HPDE6-E6E7 (cell line): Measurements from ENCODE around the gene HID1.
"Not testable (repeated sequence)": the region's sequence is repeated elsewhere in the genome, so short reads cannot be mapped to it uniquely, and the experiment has no call there.

ENCODE experiments used
- DNase-seq: peaks from one replicate; pipeline ENCODE4 v3.0.0; 2011; ENCODE audit warnings: missing footprints; ENCODE audit errors: extremely low spot score

Gene HID1

GRCh38 chr17:75001915-75002843, 29.6 kb upstream of the HID1 start:
- DNase-seq = no peak

- DNase-seq = no peak
These were observed 27.0 kb upstream of the HID1 start for GRCh38 chr17:74999523-74999922.

- no peak for DNase-seq
These were observed 26.2 kb upstream of the HID1 start for GRCh38 chr17:74998783-74999182.

DNA sequence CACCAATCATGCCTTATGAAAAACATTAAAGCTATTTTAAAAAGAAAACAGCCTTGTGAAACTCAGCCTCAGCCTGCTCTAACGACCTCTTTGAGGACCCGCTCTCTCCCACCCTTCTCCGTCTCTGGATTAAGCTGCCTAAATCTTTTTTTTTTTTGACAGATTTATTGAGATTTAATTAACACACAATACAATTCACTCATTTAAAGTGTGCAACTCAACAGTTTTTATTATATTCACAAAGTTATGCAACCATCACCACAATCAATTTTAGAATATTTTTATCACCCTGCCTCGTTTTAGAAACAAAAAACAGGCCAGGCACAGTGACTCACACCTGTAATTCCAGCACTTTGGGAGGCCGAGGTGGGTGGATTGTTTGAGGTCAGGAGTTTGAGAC, 23.3 kb upstream of the HID1 start:
- no peak for DNase-seq

DNA sequence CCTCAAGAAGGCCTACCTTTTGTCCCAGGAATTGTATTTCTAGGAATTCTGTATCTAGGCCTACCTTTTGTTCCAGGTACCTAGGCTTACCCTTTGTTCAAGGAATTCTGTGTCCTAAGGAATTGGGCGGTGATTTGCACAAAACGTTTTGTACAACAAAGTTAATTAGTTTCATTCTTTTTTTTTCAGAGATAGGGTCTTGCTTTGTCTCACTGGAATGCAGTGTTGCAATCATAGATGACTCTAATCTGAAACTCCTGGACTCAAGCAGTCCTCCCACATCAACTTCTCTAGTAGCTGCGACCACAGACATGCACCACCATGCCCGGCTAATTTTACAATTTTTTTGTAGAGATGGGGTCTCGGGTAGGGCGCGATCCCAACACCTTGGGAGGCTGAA, 21.9 kb upstream of the HID1 start:
- DNase-seq = no peak

DNA sequence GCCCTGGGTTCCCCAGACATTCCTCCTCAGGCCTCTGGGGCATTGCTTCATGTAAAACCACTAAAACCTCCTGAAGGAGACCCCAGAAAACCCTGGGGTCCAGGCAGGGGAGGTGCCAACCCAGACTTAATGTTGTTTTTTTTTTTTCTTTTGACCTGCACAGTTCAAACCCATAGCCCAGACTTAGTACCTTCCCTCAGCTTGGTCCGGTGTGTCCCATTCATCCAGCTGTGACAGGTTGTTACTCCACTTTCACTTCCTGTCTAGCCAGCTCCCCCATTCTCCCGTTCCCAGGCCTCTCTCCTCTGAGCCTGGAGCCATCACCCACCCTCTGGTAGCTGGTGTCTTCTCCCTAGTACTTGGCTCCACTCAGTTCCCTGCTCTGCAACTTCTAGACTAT, 19.7 kb upstream of the HID1 start:
- no peak for DNase-seq

GRCh38 chr17:74990581-74991105, 18.1 kb upstream of the HID1 start:
- DNase-seq = no peak

- no peak for DNase-seq
These were observed 15.6 kb upstream of the HID1 start for GRCh38 chr17:74987909-74988711.

DNA sequence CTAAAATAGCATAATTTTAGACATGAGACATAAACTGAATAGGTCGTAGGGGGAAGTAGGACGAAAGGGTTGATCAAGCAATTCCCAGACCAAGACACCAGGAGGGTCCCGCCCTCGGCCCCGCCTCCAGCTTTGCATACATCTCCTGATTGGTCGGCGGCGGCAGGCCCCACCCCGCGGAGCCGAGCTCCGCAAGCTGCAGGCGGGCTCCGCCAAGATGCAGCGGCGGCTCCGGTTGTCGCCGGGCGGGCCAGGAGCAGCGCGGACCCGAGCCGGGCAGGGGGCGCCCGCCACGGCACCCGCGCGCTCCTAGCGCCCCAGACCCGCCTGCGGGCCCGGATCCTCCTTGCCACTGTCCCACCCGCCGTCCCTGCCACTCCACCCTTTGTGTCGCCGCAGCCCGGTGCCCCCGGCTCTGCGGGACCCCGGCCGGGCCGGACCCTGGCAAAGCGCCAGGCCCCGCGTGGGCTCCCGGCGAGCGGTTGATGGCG, 14.9 kb upstream of the HID1 start, which contains the start of gene CDR2L:
Gene CDR2L (plus strand): TSS at position 215 of the 491 bp plus-strand sequence. CDS start 412 bp downstream, outside the sequence.
- peak; percentile 93 for DNase-seq

GRCh38 chr17:74986206-74986576, 13.6 kb upstream of the HID1 start:
- no peak for DNase-seq

DNA sequence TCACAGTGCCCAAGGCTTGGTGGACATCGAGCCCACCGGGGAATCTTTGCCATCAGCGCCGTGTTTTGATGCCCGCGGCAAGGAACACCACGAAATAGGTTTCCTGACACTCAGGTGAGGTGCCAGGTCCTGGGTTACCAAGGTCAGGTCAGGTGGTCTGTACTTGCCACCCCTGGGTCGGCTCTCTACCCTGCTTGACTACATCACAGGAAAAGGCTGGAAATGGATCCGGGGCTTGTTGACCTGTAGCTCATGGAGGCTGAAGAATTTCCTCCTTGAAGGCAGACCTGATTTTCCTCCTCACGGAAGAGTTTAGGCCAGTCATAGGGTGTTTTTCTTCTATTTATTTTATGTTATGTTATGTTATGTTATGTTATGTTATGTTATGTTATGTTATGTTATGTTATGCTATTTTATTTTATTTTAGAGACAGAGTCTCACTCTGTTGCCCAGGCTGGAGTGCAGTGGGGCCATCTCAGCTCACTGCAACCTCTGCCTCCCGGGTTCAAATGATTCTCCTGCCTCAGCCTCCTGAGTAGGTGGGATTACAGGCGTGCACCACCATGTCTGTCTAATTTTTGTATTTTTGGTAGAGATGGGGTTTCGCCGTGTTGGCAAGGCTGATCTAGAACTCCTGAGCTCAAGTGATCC, 10.2 kb upstream of the HID1 start:
- DNase-seq = not testable (repeated sequence)

DNA sequence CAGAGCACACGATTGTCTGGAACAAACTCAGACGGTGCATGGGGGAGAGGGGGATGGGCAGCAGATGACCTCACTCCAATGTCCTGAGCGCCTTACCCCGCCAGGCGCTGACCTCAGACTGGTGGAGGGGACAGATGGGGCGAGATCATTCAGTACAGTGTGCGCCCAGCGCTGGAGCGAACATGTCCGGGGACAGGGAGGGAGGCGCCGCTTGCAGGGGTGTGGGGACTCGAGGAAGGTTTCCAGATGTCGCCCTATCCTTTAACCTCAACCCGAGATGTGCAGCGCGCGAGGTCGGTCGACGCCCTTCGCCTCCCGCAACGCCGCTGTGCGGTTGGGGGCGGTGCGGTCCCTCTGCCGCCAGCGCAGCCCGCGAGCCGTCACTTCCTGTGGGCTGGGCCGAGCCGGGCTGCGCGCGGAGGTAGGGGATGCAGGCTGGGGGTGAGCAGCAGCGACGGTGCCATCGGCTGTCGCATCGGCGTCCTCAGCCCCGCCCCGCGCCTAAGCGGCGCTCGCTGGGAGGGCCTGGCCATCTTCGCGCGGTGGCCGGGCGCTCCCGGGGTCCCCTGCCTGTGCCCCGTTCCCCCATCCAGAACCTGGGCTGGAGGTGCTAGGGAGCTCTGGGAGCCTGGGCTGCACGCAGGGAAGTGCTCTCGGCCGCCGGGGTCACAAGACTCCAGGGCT, 9.6 kb upstream of the HID1 start:
- no peak for DNase-seq

DNA sequence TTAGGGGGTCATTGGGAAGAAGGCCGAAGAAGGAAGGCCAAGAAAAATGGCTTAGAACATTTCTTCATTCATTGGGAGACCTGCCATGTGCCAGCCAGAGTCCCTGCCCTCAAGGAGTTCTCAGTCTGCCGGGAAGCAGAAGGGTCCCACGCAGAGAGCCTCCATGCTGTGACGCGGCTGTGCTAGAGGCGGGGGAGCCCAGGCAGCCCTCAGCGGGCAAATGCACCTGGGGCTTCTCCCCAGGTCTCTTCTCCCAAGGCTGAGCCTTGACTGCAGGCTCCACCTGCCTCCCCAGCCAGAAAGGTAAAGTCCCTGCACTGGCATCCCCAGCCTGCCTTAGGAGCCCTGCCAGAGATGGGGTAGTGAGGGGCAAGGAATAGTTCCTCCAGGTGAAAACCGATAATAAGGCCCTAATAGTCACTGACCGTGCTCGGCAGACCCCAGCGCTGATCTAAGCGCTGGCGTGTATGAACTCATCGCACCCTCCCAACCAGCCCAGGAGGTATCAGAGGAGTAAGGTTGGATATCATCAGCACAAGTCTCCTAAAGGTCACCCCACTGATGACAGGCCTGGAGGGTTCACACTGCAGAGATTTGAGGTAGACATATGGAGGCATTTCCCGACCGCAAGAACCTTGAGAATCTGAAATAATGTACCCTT, 8.9 kb upstream of the HID1 start:
- no peak for DNase-seq

DNA sequence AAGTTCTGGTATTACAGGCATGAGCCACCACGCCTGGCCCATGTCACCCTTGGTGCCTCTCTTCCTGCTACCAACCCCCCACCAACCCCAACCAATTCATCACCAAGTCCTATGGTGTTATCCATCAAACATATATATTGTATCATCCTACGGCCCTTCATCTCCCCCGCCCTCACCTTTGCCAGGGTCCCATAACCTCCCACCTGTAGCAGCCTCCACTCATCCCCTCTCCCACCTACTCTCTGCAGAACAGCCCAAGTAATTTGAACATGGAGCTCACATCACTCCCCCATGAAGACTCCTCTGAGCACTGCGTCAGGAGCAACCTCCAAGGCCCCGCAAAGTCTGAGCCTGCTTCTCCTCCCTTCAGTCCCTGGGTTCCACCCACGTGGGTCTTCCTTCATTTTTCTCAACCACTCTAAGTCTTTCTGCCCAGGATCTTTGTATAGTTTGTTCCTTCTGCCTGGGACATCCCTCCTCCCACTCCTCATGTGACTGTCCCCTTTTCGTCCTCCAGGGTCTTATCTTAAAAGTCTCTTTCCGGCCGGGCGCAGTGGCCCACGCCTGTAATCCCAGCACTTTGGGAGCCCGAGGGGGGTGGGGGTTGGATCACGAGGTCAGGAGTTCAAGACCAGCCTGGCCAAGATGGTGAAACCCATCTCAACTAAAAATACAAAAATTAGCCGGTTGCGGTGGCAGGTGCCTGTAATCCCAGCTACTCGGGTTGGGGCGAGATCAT, 7.0 kb upstream of the HID1 start:
- DNase-seq = no peak

- no peak for DNase-seq
These were observed 5.7 kb upstream of the HID1 start for GRCh38 chr17:74978240-74978639.

- no peak for DNase-seq
These were observed 5.2 kb upstream of the HID1 start for GRCh38 chr17:74977802-74978201.

DNA sequence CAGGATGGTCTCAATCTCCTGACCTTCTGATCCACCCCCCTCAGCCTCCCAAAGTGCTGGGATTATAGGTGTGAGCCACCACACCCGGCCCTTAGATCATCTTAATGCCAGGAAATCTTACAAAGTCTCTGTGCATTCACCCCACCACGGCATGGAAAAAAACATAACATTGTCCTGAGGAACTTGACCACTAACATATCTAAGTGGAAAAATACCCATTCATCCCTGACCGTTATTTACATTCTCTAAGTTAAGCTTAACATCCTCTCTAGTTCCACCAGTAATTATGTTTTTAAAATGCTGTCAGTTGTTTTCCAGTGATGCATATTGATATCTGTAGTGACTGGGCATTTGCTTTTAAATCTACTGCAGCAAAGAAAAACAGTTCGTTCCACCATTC, 3.4 kb upstream of the HID1 start:
- no peak for DNase-seq

DNA sequence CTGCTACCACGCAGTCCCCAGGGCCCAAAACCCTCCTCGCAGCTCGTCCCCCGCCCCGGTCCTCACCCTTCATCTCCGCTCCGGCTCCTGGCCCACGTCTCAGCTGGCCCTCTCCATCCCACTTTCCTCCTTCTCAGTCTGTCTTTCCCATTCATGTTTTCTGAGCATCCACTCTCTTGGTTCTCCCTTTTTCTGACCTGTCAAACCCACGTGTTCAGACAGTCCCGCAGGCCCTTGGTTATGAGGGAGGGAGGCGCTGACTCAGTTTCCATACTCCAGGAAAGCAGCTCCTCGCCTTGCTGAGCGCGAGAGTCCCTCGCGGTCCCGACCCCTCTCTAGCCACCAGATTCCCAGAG, 392 bp upstream of the HID1 start:
- DNase-seq = no peak

- DNase-seq = no peak
These were observed 785 bp downstream of the HID1 start for GRCh38 chr17:74971842-74972106.

DNA sequence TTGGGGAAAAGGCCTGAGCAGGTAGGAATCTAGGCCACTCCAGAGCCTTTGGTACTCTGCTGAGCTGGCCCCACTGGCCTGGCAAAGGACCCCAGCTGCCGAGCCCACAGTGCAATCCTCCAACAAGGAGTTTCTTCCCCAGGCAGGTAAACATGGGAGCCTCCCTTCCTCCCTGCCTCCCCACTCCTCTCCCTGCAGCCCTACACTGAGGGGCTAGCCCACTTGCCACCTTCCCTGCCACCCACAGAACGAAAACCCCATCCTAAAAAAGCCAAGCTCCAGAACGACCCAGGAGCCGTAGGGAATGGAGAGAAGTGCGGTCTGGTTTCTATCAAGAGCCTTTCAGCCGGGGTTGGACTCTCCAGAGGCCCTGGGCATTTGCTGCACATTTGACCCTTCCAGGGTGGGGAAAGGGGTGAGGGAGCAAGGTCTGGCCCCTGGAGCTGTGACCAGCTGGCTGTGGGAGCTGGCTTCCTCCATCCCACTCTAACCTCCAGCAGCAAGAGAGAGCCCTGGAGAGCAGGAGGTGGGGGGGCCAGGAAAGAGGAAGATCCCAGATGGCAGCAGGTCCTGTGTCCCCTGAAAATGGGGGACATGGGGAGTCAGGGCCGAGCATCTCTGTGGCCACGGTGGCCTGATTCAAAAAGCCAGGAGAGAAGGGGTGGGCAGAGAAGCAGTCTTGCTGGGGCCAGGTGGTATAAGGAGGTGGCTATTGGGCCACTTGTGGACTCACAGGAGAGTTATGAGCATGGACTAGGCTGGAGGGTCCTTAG, 1.3 kb downstream of the HID1 start:
- DNase-seq = no peak
